BE2C (cell line): Measurements from ENCODE around the gene CFAP119.

Experiments
- DNase-seq: peaks from one replicate; pipeline ENCODE4 v3.0.0-alpha.2; 2020
- H3K27me3 ChIP-seq: fragments of 250-450 bp; sonication (Bioruptor Pico); 2 replicates; pipeline ENCODE4 v1.5.1; 2020; ENCODE audit warnings: mild to moderate bottlenecking
- H3K36me3 ChIP-seq: fragments of 250-450 bp; sonication (Bioruptor Pico); 2 replicates; pipeline ENCODE4 v1.5.1; 2020; ENCODE audit warnings: mild to moderate bottlenecking
- H3K4me1 ChIP-seq: fragments of 250-450 bp; sonication (Bioruptor Pico); 2 replicates; pipeline ENCODE4 v1.5.1; 2020
- H3K4me3 ChIP-seq: 2 replicates; pipeline ENCODE4 v1.5.1; 2011; ENCODE audit warnings: low read depth, low read length
- H3K9me3 ChIP-seq: fragments of 250-450 bp; sonication (Bioruptor Pico); 2 replicates; pipeline ENCODE4 v1.5.1; 2020
- CTCF ChIP-seq: IDR thresholded peaks from 2 replicates; pipeline ENCODE4 v1.5.1; 2012; ENCODE audit warnings: mild to moderate bottlenecking, low read depth, low read length

The CFAP119 gene

GRCh38 chr16:30753596-30753995, 8.3 kb downstream of the CFAP119 start:
- peaks cover 28% of the 10 kb centered on the region for H3K36me3 ChIP-seq
- no peak for TF ChIP-seq CTCF

DNA sequence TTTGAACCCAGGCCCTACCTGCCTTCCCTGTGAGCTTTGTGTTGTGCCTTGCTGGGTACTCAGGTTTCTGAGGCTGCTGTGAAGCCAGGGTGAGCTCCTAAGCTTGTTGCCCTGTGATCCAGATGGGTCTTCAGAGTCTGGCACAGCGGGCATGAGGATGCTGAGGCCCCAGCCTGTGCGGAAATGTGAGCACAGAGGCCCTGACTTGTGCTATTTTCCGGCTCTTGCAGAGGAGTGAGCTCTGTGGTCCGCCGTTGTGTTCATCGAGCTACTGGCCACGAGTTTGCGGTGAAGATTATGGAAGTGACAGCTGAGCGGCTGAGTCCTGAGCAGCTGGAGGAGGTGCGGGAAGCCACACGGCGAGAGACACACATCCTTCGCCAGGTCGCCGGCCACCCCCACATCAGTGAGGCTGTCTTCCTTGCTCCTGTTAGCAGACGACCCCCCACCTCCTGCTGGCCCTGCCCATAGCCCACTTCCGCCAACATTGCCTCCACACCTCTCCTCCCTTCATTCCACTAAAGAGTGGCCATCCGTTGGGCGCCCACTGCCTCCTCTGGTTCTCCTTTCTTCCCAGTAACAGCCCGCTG, 10.9 kb downstream of the CFAP119 start:
- no peaks in the 10 kb centered on the region for H3K9me3 ChIP-seq
- no peaks in the 10 kb centered on the region for H3K4me1 ChIP-seq
- DNase-seq: no peak
- H3K4me3 ChIP-seq: no peak overlapping the region
- no peaks in the 10 kb centered on the region for H3K27me3 ChIP-seq
- peaks cover 26% of the 10 kb centered on the region for H3K36me3 ChIP-seq
- no peak for TF ChIP-seq CTCF

More at GRCh38 chr16:30753596-30753995, 8.3 kb downstream of the CFAP119 start:
- Histone ChIP-seq H3K4me1 (no peaks in the 10 kb centered on the region), H3K27me3 (no peaks in the 10 kb centered on the region), H3K4me3 (no peak overlapping the region), H3K9me3 (no peaks in the 10 kb centered on the region)
- DNase-seq: no peak

DNA sequence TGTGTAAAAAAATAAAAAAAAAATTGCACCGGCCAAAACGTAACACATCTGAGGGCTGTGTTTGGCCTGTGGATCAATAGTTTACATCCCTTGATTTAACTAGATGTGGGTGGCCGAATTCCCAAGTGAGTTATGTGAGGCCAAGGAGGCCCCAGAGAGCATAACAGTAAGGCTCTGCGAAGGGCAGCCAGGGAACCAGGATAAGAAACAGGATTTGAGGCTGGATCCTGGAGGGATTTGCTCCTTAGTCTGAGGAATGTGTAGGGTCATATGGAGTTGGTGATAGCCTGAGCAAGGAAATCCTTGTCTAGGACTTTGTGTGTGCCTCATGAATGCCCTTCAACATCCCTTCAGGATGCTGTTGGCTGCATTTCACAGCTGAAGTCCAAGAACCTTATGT, 11.7 kb downstream of the CFAP119 start:
- no peak for DNase-seq
- Histone ChIP-seq H3K27me3 (no peaks in the 10 kb centered on the region), H3K4me3 (no peak overlapping the region), H3K4me1 (no peaks in the 10 kb centered on the region), H3K36me3 (peaks cover 23% of the 10 kb centered on the region), H3K9me3 (no peaks in the 10 kb centered on the region)
- no peak for TF ChIP-seq CTCF

- DNase-seq: peak; percentile 56
- no peak for TF ChIP-seq CTCF
- H3K9me3 ChIP-seq: no peaks in the 10 kb centered on the region
- no peaks in the 10 kb centered on the region for H3K4me1 ChIP-seq
- no peaks in the 10 kb centered on the region for H3K27me3 ChIP-seq
- H3K4me3 ChIP-seq: peak overlapping the region; percentile 69
- peaks cover 19% of the 10 kb centered on the region for H3K36me3 ChIP-seq
Measured at GRCh38 chr16:30748634-30749445, 13.0 kb downstream of the CFAP119 start.

GRCh38 chr16:30747799-30748633, 13.8 kb downstream of the CFAP119 start, which contains the start of gene PHKG2:
PHKG2 (plus strand) TSS chr16:30748425; CDS start chr16:30748821, 396 bp downstream.
- no peaks in the 10 kb centered on the region for H3K9me3 ChIP-seq

More at GRCh38 chr16:30747799-30748633, 13.8 kb downstream of the CFAP119 start, which contains the start of gene PHKG2:
- DNase-seq: peak; percentile 99
- no peaks in the 10 kb centered on the region for H3K27me3 ChIP-seq
- no peaks in the 10 kb centered on the region for H3K4me1 ChIP-seq
- peak within 1 kb of the TSS; percentile 69 for H3K4me3 ChIP-seq
- TF ChIP-seq CTCF: no peak
- H3K36me3 ChIP-seq: peaks cover 13% of the 10 kb centered on the region
